GM12878 (cell line): Measurements from ENCODE around the gene MCRIP2. TPM values are rescaled to one million over a fixed set of nuclear protein-coding genes. Genes with fewer than 3 reads are reported as not detected.

Experiments used
- CHD1 ChIP-seq: IDR thresholded peaks from 2 replicates; pipeline ENCODE4 v1.6.1; 2012; ENCODE audit warnings: low read depth, low read length, improper control_type of control experiment
- E2F8 ChIP-seq: fragments of 450-650 bp; IDR thresholded peaks from 2 replicates; pipeline ENCODE4 v1.6.1; 2018; ENCODE audit warnings: mild to moderate bottlenecking, low read depth, moderate library complexity; ENCODE audit not compliant: partially characterized antibody
- EGR1 ChIP-seq, 2 experiments: IDR thresholded peaks; 1 replicate in 1 of 2; 2 replicates in 1 of 2; pipeline ENCODE4 v1.6.1; 2011 to 2012; ENCODE audit warnings: low read depth in 2 of 2, low read length in 2 of 2, borderline replicate concordance in 1 of 2, mild to moderate bottlenecking in 1 of 2, moderate library complexity in 1 of 2
- HDGF ChIP-seq: fragments of 450-650 bp; IDR thresholded peaks from 2 replicates; pipeline ENCODE4 v1.6.1; 2016; ENCODE audit warnings: antibody characterized with exemption
- MEF2B ChIP-seq: fragments of 450-650 bp; IDR thresholded peaks from 2 replicates; pipeline ENCODE4 v1.6.1; 2018; ENCODE audit warnings: mild to moderate bottlenecking, moderate library complexity; ENCODE audit not compliant: partially characterized antibody, poor library complexity, severe bottlenecking
- NFYB ChIP-seq: IDR thresholded peaks from 2 replicates; pipeline ENCODE4 v1.6.1; 2011; ENCODE audit warnings: low read depth, mild to moderate bottlenecking, low read length, improper control_type of control experiment, moderate library complexity; ENCODE audit not compliant: insufficient read depth
- TARDBP ChIP-seq: IDR thresholded peaks from 2 replicates; pipeline ENCODE4 v1.6.1; 2016; ENCODE audit warnings: borderline replicate concordance
- TBL1XR1 ChIP-seq: IDR thresholded peaks from 2 replicates; pipeline ENCODE4 v1.6.1; 2012; ENCODE audit warnings: low read depth, low read length, improper control_type of control experiment
- ZBTB40 ChIP-seq: fragments of 450-650 bp; IDR thresholded peaks from 2 replicates; pipeline ENCODE4 v1.6.1; 2016; ENCODE audit warnings: mild to moderate bottlenecking, moderate library complexity, borderline replicate concordance
- ZNF687 ChIP-seq: fragments of 450-650 bp; IDR thresholded peaks from 2 replicates; pipeline ENCODE4 v1.6.1; 2017; ENCODE audit warnings: mild to moderate bottlenecking, moderate library complexity
- polyA plus RNA-seq, 11 experiments: library from polyadenylated mRNA; depleted of rRNA in 4 of 11; unstranded in 6 of 11; stranded (reverse) in 5 of 11; fragments of >200 nt; fragmentation: Nextera tagmentation in 4 of 11; fragmentation: Illumina TruSeq in 1 of 11; extraction: Ambion mirVana in 4 of 11; extraction: Trizol in 1 of 11; gene quantifications; 1 replicate in 1 of 11; 2 replicates in 10 of 11; pipeline versions ENCODE4 v1.2.1 to v1.2.3, GENCODE V29; 2011 to 2016; ENCODE audit warnings: inconsistent platforms in 2 of 11, missing spikeins in 2 of 11, low read depth in 1 of 11
- total RNA-seq, 4 experiments: library from RNA; depleted of rRNA in 3 of 4; stranded (reverse); fragments of >200 nt in 3 of 4; fragmentation: Illumina TruSeq in 1 of 4; extraction: Trizol in 1 of 4; gene quantifications; 2 replicates each; pipeline versions ENCODE4 v1.2.1 to v1.2.3, GENCODE V29; 2013 to 2021
- TF ChIP-seq, protein P1 (sequence below): IDR thresholded peaks from 2 replicates; pipeline ENCODE4 v1.6.1; 2012; ENCODE audit warnings: low read depth, low read length, improper control_type of control experiment
- TF ChIP-seq, protein P2 (sequence below): IDR thresholded peaks from 2 replicates; pipeline ENCODE4 v1.6.1; 2011; ENCODE audit warnings: low read depth, mild to moderate bottlenecking, low read length, moderate library complexity, borderline replicate concordance; ENCODE audit errors: extremely low read depth
- TF ChIP-seq, protein P3 (sequence below): fragments of 450-650 bp; IDR thresholded peaks from 2 replicates; pipeline ENCODE4 v1.6.1; 2014; ENCODE audit warnings: mild to moderate bottlenecking

Gene MCRIP2
- total and polyA plus RNA-seq, 10 of the 15 experiments (the other 5 are each of a cell fraction or from before 2014, with no cell fraction given) = 0.19 to 93.1 (median 57.9) TPM

DNA sequence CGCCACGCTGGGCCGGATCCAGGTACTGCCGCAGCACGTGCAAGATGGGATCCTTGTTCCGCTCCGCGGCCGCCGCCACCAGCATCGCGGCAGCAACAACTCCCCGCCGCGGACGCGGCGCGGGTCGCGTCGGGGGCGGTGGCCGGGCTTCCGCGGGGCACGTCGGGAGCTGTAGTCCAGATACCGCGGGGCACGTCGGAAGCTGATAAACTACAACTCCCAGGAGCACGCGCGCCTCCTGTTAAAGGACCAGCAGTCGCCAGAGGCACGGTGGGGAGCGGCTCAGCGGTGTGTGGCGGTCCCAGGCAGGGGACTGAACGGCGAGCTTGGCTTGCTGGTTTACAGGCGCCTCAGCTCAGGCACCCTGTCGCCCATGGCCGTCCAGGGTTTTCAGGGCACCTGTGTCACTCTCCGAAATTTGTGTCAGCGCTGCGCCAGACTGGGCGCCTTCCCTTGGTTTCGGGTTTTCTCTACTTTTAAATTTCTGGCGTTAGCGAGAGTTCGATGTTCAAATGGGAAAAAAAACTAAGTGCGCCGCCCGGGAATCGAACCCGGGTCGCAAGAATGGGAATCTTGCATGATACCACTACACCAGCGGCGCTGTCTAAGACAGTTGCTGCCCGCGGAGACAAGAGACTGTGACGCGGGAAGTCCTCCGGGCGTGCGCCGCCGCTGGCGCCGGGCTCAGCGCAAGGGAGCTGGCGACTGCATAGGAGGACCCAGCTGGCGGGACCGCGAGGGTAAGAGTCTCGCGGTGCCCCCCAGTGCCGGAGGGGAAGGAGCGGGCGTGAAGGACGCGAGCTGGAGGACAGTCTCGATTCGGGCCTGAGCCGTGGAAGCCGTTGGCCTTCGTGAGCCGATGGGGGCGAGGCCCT is 5.2 kb upstream of the MCRIP2 start, which contains the start of gene METTL26 (continued):
- TF ChIP-seq NFYB (no peak), CHD1 (no peak), E2F8 (peak; percentile 78), EGR1 (IDR thresholded peaks at IDR 0.05; ENCODE audit: borderline replicate concordance in 1 of 2, low read depth in 2 of 2, low read length in 2 of 2) (peak in 1 of 2 experiments; percentile 51; a peak in 1 of 3 replicates), ZBTB40 (peak; percentile 86), TBL1XR1 (peak; percentile 80), ZNF687 (0 out of 2 replicates have a peak, but pooled peaks have one; percentile 79), MEF2B (no peak), TARDBP (peak; percentile 94), HDGF (no peak; the same call in 1 of the 2 replicates)
- TF ChIP-seq, protein P1, sequence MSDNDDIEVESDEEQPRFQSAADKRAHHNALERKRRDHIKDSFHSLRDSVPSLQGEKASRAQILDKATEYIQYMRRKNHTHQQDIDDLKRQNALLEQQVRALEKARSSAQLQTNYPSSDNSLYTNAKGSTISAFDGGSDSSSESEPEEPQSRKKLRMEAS = peak; percentile 66
- TF ChIP-seq, protein P2, sequence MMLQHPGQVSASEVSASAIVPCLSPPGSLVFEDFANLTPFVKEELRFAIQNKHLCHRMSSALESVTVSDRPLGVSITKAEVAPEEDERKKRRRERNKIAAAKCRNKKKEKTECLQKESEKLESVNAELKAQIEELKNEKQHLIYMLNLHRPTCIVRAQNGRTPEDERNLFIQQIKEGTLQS = no peak
- TF ChIP-seq, protein P3, sequence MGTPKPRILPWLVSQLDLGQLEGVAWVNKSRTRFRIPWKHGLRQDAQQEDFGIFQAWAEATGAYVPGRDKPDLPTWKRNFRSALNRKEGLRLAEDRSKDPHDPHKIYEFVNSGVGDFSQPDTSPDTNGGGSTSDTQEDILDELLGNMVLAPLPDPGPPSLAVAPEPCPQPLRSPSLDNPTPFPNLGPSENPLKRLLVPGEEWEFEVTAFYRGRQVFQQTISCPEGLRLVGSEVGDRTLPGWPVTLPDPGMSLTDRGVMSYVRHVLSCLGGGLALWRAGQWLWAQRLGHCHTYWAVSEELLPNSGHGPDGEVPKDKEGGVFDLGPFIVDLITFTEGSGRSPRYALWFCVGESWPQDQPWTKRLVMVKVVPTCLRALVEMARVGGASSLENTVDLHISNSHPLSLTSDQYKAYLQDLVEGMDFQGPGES = peak; percentile 25; the same call in 1 of the 2 replicates
